Activated naive CD4-positive, alpha-beta T cell treated with anti-CD3 and anti-CD28 coated beads, Interleukin-2, amount 50 U/mL, for 16 hours (primary cell): Measurements from ENCODE around the gene ADAMTS14.
A peak's percentile ranks its signal among the peaks of the same experiment; 100 is the strongest.
"Not testable (repeated sequence)": the region's sequence is repeated elsewhere in the genome, so short reads cannot be mapped to it uniquely, and the experiment has no call there.

ENCODE experiments used
- DNase-seq: peaks from one replicate; pipeline ENCODE4 v3.0.0-alpha.2; 2020

ADAMTS14 gene

GRCh38 chr10:70656489-70656888 is 15.8 kb upstream of the ADAMTS14 start:
- peak; percentile 35 for DNase-seq

GRCh38 chr10:70657041-70657440 is 15.3 kb upstream of the ADAMTS14 start:
- DNase-seq, result no peak

- DNase-seq, result no peak
Measured at GRCh38 chr10:70658582-70659136, 13.6 kb upstream of the ADAMTS14 start.

GRCh38 chr10:70659306-70659705 is 13.0 kb upstream of the ADAMTS14 start:
- no peak for DNase-seq

- DNase-seq, result no peak
Measured at GRCh38 chr10:70660722-70661121, 11.6 kb upstream of the ADAMTS14 start.

GRCh38 chr10:70661623-70662361 is 10.5 kb upstream of the ADAMTS14 start:
- DNase-seq, result no peak

- no peak for DNase-seq
Measured at GRCh38 chr10:70662362-70663220, 9.7 kb upstream of the ADAMTS14 start.

- not testable (repeated sequence) for DNase-seq
Measured at GRCh38 chr10:70663458-70664409, 8.6 kb upstream of the ADAMTS14 start.

- DNase-seq, result no peak
Measured at GRCh38 chr10:70664702-70665195, 7.6 kb upstream of the ADAMTS14 start.

- DNase-seq, result no peak
Measured at GRCh38 chr10:70666960-70667798, 5.1 kb upstream of the ADAMTS14 start.

GRCh38 chr10:70667818-70668217 is 4.5 kb upstream of the ADAMTS14 start:
- not testable (repeated sequence) for DNase-seq

GRCh38 chr10:70668454-70668970 is 3.8 kb upstream of the ADAMTS14 start:
- no peak for DNase-seq

- no peak for DNase-seq
Measured at GRCh38 chr10:70669015-70669414, 3.3 kb upstream of the ADAMTS14 start.

- DNase-seq, result no peak
Measured at GRCh38 chr10:70669732-70670317, 2.5 kb upstream of the ADAMTS14 start.

- DNase-seq, result no peak
Measured at GRCh38 chr10:70671619-70672164, 614 bp upstream of the ADAMTS14 start.

GRCh38 chr10:70673043-70673928 is 980 bp downstream of the ADAMTS14 start:
- DNase-seq, result no peak

GRCh38 chr10:70673929-70674559 is 1.7 kb downstream of the ADAMTS14 start:
- DNase-seq, result no peak

GRCh38 chr10:70674560-70675495 is 2.5 kb downstream of the ADAMTS14 start:
- no peak for DNase-seq
